MCF 10A (cell line): ENCODE data around the gene OTULINL. TPM values are rescaled to one million over a fixed set of nuclear protein-coding genes. Genes with fewer than 3 reads are reported as not detected.

Experiments used
- BruUV-seq: library from RNA; stranded (reverse); fragments of 400-500 nt; replicated peaks from 2 replicates; lab custom pipeline; 2021; lab: Mats Ljungman, UMichigan
- CTCF ChIA-PET: fragments of 300-600 bp; sonication (Branson Sonifier 250); formaldehyde crosslinking; extraction: SDS; loops from one replicate; lab custom pipeline; 2021; ENCODE audit warnings: antibody characterized with exemption, inconsistent platforms; lab: Yijun Ruan, JAX
- POLR2A ChIA-PET: fragments of 300-600, 350-650 bp; sonication (Branson Sonifier 250); formaldehyde crosslinking; extraction: SDS; loops from one replicate; lab custom pipeline; 2020; ENCODE audit warnings: antibody characterized with exemption, inconsistent platforms; lab: Yijun Ruan, JAX
- DNase-seq: peaks from one replicate; pipeline ENCODE4 v3.0.0-alpha.2; 2018; ENCODE audit not compliant: unreplicated experiment
- H3K27ac Mint-ChIP-seq: one replicate; pipeline ENCODE4 v1.8.0; 2022; ENCODE audit warnings: mild to moderate bottlenecking, low read depth, mixed read lengths; ENCODE audit not compliant: unreplicated experiment
- H3K27me3 Mint-ChIP-seq: one replicate; pipeline ENCODE4 v1.8.0; 2022; ENCODE audit warnings: mixed read lengths; ENCODE audit not compliant: insufficient read depth, unreplicated experiment
- H3K36me3 Mint-ChIP-seq: one replicate; pipeline ENCODE4 v1.8.0; 2022; ENCODE audit warnings: mild to moderate bottlenecking, moderate library complexity, mixed read lengths; ENCODE audit not compliant: insufficient read depth, unreplicated experiment
- H3K4me1 Mint-ChIP-seq: one replicate; pipeline ENCODE4 v1.8.0; 2022; ENCODE audit warnings: mixed read lengths; ENCODE audit not compliant: insufficient read depth, unreplicated experiment
- H3K4me3 Mint-ChIP-seq: one replicate; pipeline ENCODE4 v1.8.0; 2022; ENCODE audit warnings: mild to moderate bottlenecking, moderate library complexity, mixed read lengths; ENCODE audit not compliant: unreplicated experiment
- H3K9me3 Mint-ChIP-seq: one replicate; pipeline ENCODE4 v1.8.0; 2022; ENCODE audit warnings: mixed read lengths; ENCODE audit not compliant: unreplicated experiment
- intact Hi-C: fragments of 100-400 bp; cut with micrococcal nuclease; formaldehyde crosslinking; loops from 2 replicates; pipeline ENCODE4 v1.14.1; 2022
- total RNA-seq: library from RNA; stranded (reverse); gene quantifications from 2 replicates; pipeline ENCODE4 v1.2.3, GENCODE V29; 2022
- TF ChIP-seq, protein P1 (sequence below): fragments of 200-600 bp; IDR thresholded peaks from one replicate; pipeline ENCODE4 v1.8.0; 2022; ENCODE audit warnings: antibody characterized with exemption, mild to moderate bottlenecking; ENCODE audit not compliant: unreplicated experiment

OTULINL gene
- total RNA-seq, 1 experiment from 2014 or later, result not detected

DNA sequence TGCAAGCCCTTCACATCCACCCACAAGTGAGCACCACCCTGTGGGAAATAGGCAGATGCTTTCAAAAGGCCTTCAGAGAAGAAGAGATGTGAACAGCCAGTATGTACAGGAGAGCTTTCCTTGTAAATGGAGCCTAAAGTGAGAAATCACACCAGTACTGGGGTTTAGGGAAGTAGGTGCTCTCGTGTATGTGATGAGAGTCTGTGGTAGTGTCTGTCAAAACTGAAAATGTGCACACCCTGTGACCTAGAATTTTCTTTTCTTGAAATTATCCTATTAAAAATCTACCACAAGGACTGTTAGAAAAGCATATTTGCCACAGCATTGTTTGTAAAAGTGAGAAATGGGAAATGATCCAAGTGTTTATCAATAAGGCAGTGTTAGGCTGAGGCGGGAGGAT is 16.6 kb downstream of the OTULINL start:
- ChIA-PET CTCF (no interaction called here), POLR2A (no interaction called here)
- Mint-ChIP-seq H3K36me3 (no peaks in the 10 kb centered on the region), H3K27me3 (peaks cover 3% of the 10 kb centered on the region), H3K4me3 (no peak overlapping the region), H3K9me3 (no peaks in the 10 kb centered on the region), H3K4me1 (no peaks in the 10 kb centered on the region), H3K27ac (no peak overlapping the region)
- DNase-seq, result no peak
- TF ChIP-seq, protein P1, sequence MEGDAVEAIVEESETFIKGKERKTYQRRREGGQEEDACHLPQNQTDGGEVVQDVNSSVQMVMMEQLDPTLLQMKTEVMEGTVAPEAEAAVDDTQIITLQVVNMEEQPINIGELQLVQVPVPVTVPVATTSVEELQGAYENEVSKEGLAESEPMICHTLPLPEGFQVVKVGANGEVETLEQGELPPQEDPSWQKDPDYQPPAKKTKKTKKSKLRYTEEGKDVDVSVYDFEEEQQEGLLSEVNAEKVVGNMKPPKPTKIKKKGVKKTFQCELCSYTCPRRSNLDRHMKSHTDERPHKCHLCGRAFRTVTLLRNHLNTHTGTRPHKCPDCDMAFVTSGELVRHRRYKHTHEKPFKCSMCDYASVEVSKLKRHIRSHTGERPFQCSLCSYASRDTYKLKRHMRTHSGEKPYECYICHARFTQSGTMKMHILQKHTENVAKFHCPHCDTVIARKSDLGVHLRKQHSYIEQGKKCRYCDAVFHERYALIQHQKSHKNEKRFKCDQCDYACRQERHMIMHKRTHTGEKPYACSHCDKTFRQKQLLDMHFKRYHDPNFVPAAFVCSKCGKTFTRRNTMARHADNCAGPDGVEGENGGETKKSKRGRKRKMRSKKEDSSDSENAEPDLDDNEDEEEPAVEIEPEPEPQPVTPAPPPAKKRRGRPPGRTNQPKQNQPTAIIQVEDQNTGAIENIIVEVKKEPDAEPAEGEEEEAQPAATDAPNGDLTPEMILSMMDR, result no peak
- BruUV-seq, result no TSS peak
- intact Hi-C loops, result no loop called here

DNA sequence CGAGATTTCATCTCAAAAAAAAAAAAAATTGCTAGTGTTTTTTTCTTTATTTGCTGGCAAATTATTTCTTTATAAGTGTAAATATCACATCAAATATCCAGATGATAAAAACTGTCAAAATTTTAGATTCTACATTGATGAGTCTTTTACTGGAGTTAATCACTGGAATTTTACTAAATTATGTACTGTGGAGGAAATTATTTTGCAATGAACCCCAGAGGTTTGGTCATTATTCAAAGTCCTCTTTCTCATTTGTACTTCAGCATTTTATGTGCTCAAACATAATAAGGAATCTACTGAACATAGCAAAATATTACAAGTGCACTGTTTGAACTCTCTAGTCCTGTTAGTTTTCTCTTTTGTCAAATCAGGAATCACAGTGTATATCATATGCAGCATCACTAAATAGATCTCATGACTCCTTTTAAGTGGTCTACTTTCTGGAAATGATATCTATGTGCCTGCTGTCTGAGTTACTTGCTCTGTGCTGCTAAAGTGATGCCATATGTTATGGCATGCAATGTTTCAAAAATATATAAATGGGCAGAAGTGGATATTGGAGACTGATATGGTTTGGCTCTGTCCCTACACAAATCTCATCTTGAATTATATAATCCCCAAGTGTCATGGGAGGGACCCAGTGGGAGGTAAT is 18.0 kb downstream of the OTULINL start:
- no peak overlapping the region for H3K27ac Mint-ChIP-seq
- ChIA-PET CTCF (no interaction called here), POLR2A (no interaction called here)
- H3K4me1 Mint-ChIP-seq, result no peaks in the 10 kb centered on the region
- intact Hi-C loops, result no loop called here
- H3K9me3 Mint-ChIP-seq, result no peaks in the 10 kb centered on the region
- H3K4me3 Mint-ChIP-seq, result no peak overlapping the region
- DNase-seq, result no peak
- H3K36me3 Mint-ChIP-seq, result no peaks in the 10 kb centered on the region
- H3K27me3 Mint-ChIP-seq, result no peaks in the 10 kb centered on the region
- TF ChIP-seq, protein P1, result no peak
- no TSS peak for BruUV-seq

DNA sequence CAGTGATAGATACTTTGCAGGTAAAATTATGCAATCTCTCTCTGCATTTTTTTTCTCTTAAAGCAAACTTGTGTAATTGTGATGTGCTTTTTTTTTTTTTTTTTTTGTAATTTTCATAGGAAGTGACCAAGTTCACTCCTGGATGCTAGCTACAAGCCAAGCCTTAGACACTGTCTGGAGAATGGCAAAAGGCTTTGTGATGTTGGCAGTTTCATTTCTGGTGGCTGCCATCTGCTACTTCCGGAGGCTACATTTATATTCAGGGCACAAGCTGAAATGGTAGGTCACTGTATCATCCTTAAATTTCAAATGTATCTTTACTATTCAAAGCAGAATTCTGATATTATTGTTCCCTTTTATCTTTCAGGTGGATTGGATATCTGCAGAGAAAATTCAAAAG is 19.3 kb downstream of the OTULINL start:
- ChIA-PET CTCF (no interaction called here), POLR2A (no interaction called here)
- TF ChIP-seq, protein P1, result no peak
- Mint-ChIP-seq H3K4me1 (no peaks in the 10 kb centered on the region), H3K27ac (no peak overlapping the region), H3K36me3 (no peaks in the 10 kb centered on the region), H3K27me3 (no peaks in the 10 kb centered on the region), H3K4me3 (no peak overlapping the region), H3K9me3 (no peaks in the 10 kb centered on the region)
- BruUV-seq, result no TSS peak
- DNase-seq, result no peak
- intact Hi-C loops, result no loop called here

DNA sequence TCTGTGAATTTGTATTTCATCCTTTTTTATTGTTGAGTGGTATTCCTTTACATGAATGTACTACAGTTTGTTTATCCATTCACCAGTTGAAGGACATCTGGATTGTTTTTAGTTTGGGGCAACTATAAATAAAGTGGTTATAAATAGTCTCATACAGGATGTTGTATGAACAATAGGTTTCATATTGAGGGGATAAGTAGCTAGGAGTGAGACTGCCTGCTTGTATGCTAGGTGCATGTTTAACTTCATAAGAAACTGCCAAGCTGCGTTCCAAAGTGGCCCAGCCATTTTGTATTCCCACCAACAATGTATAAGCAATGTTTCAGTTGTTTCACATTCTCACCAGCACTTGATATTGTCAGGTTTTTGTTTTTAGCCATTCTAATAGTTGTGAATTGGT is 21.5 kb downstream of the OTULINL start:
- TF ChIP-seq, protein P1, result no peak
- no TSS peak for BruUV-seq
- no peak overlapping the region for H3K4me3 Mint-ChIP-seq
- ChIA-PET POLR2A (no interaction called here), CTCF (no interaction called here)
- H3K36me3 Mint-ChIP-seq, result no peaks in the 10 kb centered on the region
- no peaks in the 10 kb centered on the region for H3K27me3 Mint-ChIP-seq
- H3K27ac Mint-ChIP-seq, result no peak overlapping the region
- H3K9me3 Mint-ChIP-seq, result no peaks in the 10 kb centered on the region
- no peak for DNase-seq
- no peaks in the 10 kb centered on the region for H3K4me1 Mint-ChIP-seq
- intact Hi-C loops, result no loop called here
